ENCODE measurements around the gene RNF26. TPM values are rescaled to one million over a fixed set of nuclear protein-coding genes. Genes with fewer than 3 reads are reported as not detected.

Gene RNF26
- polyA plus RNA-seq, 1 of the 3 experiments (the other 2 are of a cell fraction), result 31.9 TPM

DNA sequence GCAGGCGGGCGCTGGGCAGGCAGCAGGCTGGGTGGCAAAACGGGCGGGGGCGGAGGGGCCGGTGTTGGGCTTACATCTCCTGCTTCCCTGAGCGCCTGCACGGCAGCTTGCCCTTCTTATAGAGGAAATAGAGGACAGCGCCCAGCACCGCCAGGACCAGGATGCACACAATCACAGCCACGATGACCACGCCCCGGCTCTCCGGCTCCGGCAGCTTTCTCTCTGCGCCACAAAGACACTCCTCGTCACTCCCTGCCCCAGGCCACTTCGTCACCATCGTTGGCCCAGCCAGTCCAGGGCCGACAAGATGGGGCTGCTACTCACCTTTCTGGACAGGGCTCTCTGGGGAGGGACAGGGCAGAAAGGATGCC lies 23.7 kb upstream of the RNF26 start:
- ChIA-PET POLR2A (no interaction called here), CTCF (interaction anchor here (1.5 kb wide), 1 partner anchor 13 kb away, joined by 13 read pairs; no protein-coding TSS in a partner anchor)
- TF ChIP-seq EZH2phosphoT487 (IDR thresholded peaks at IDR 0.05; ENCODE audit: borderline replicate concordance, low read depth) (no peak), RAD21 (IDR thresholded peaks at IDR 0.05; ENCODE audit: low read length) (no peak), TEAD4 (IDR thresholded peaks at IDR 0.05; ENCODE audit: borderline replicate concordance, insufficient read depth) (no peak), JUND (IDR thresholded peaks at IDR 0.05) (no peak), SIN3A (IDR thresholded peaks at IDR 0.05; ENCODE audit: borderline replicate concordance, low read depth, low read length) (no peak), IRF3 (IDR thresholded peaks at IDR 0.05; ENCODE audit: low read depth, low read length) (no peak), NRF1 (IDR thresholded peaks at IDR 0.05; ENCODE audit: low read depth, low read length) (no peak), FOXJ3 (CRISPR knock-in tag; IDR thresholded peaks at IDR 0.05) (no peak), TCF12 (IDR thresholded peaks at IDR 0.05) (no peak), POLR2AphosphoS5 (IDR thresholded peaks at IDR 0.05; ENCODE audit: low read depth, low read length) (no peak), TAF1 (IDR thresholded peaks at IDR 0.05; ENCODE audit: borderline replicate concordance, low read depth, low read length) (no peak), FOSL2 (IDR thresholded peaks at IDR 0.05; ENCODE audit: borderline replicate concordance, low read depth) (no peak), RFX5 (IDR thresholded peaks at IDR 0.05; ENCODE audit: low read length) (no peak)
- TF ChIP-seq, protein P1, sequence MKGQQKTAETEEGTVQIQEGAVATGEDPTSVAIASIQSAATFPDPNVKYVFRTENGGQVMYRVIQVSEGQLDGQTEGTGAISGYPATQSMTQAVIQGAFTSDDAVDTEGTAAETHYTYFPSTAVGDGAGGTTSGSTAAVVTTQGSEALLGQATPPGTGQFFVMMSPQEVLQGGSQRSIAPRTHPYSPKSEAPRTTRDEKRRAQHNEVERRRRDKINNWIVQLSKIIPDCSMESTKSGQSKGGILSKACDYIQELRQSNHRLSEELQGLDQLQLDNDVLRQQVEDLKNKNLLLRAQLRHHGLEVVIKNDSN (IDR thresholded peaks at IDR 0.05; ENCODE audit: borderline replicate concordance, low read depth), result no peak
- TF ChIP-seq, protein P2, sequence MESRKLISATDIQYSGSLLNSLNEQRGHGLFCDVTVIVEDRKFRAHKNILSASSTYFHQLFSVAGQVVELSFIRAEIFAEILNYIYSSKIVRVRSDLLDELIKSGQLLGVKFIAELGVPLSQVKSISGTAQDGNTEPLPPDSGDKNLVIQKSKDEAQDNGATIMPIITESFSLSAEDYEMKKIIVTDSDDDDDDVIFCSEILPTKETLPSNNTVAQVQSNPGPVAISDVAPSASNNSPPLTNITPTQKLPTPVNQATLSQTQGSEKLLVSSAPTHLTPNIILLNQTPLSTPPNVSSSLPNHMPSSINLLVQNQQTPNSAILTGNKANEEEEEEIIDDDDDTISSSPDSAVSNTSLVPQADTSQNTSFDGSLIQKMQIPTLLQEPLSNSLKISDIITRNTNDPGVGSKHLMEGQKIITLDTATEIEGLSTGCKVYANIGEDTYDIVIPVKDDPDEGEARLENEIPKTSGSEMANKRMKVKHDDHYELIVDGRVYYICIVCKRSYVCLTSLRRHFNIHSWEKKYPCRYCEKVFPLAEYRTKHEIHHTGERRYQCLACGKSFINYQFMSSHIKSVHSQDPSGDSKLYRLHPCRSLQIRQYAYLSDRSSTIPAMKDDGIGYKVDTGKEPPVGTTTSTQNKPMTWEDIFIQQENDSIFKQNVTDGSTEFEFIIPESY (IDR thresholded peaks at IDR 0.05; ENCODE audit: borderline replicate concordance, low read depth), result no peak
- TF ChIP-seq, protein P3, sequence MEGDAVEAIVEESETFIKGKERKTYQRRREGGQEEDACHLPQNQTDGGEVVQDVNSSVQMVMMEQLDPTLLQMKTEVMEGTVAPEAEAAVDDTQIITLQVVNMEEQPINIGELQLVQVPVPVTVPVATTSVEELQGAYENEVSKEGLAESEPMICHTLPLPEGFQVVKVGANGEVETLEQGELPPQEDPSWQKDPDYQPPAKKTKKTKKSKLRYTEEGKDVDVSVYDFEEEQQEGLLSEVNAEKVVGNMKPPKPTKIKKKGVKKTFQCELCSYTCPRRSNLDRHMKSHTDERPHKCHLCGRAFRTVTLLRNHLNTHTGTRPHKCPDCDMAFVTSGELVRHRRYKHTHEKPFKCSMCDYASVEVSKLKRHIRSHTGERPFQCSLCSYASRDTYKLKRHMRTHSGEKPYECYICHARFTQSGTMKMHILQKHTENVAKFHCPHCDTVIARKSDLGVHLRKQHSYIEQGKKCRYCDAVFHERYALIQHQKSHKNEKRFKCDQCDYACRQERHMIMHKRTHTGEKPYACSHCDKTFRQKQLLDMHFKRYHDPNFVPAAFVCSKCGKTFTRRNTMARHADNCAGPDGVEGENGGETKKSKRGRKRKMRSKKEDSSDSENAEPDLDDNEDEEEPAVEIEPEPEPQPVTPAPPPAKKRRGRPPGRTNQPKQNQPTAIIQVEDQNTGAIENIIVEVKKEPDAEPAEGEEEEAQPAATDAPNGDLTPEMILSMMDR (IDR thresholded peaks at IDR 0.05), result no peak
- TF ChIP-seq, protein P4, sequence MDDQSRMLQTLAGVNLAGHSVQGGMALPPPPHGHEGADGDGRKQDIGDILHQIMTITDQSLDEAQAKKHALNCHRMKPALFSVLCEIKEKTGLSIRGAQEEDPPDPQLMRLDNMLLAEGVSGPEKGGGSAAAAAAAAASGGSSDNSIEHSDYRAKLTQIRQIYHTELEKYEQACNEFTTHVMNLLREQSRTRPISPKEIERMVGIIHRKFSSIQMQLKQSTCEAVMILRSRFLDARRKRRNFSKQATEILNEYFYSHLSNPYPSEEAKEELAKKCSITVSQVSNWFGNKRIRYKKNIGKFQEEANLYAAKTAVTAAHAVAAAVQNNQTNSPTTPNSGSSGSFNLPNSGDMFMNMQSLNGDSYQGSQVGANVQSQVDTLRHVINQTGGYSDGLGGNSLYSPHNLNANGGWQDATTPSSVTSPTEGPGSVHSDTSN (IDR thresholded peaks at IDR 0.05), result no peak
- H2AFZ ChIP-seq (ENCODE audit: low read depth), result no peak overlapping the region
- H3K9ac ChIP-seq, result no peak overlapping the region
- no peak for DNase-seq
- H3K9me2 ChIP-seq, result no peaks in the 10 kb centered on the region
- H3F3A ChIP-seq (replicated peaks; ENCODE audit: insufficient read depth), result peaks cover 22% of the 10 kb centered on the region
- no peaks in the 10 kb centered on the region for H4K20me1 ChIP-seq (ENCODE audit: insufficient read depth)
- no peak overlapping the region for H3K27ac ChIP-seq (ENCODE audit: low read depth in 2 of 2, low read length in 1 of 2)
- H3K4me1 ChIP-seq (ENCODE audit: control insufficient read depth in 1 of 2, insufficient read depth in 2 of 2, low read depth in 1 of 2, low read length in 1 of 2), result peaks cover 4% of the 10 kb centered on the region in 2 experiments; a peak in 2 of 4 replicates
- H3K36me3 ChIP-seq (replicated peaks in 1 of 2; ENCODE audit: control insufficient read depth in 1 of 2, insufficient read depth in 2 of 2, low read length in 1 of 2), result peaks cover 4 to 24% of the 10 kb centered on the region in 2 experiments
- no peaks in the 10 kb centered on the region for H3K9me3 ChIP-seq
- no peak overlapping the region for H3K4me2 ChIP-seq
- no peaks in the 10 kb centered on the region for H3K27me3 ChIP-seq (ENCODE audit: insufficient read depth)
- WGBS (ENCODE audit: low lambda C conversion rate), result 92% methylated on average over 20 of the region's 20 CpGs
- no peaks in the 10 kb centered on the region for H3K79me2 ChIP-seq (ENCODE audit: insufficient read depth)
- H3K4me3 ChIP-seq (ENCODE audit: low read depth in 2 of 2, low read length in 1 of 2), result no peak overlapping the region
